LoVo (cell line): Measurements from ENCODE around the gene CD8B.
"Not testable (repeated sequence)": the region's sequence is repeated elsewhere in the genome, so short reads cannot be mapped to it uniquely, and the experiment has no call there.

Experiments
- DNase-seq: peaks from one replicate; pipeline ENCODE4 v3.0.0-alpha.2; 2016; ENCODE audit warnings: low spot score

Gene CD8B

GRCh38 chr2:86861628-86862379 lies at the start of gene CD8B:
Gene CD8B (minus strand): TSS chr2:86861886. CDS start chr2:86861865, 21 bp downstream.
- DNase-seq = not testable (repeated sequence)

- DNase-seq = not testable (repeated sequence)
These were observed 44.2 kb upstream of the CD8B start for GRCh38 chr2:86905868-86906267.

- DNase-seq = not testable (repeated sequence)
These were observed 39.0 kb upstream of the CD8B start for GRCh38 chr2:86900687-86901086.

GRCh38 chr2:86886026-86886425 lies 24.3 kb upstream of the CD8B start:
- not testable (repeated sequence) for DNase-seq

GRCh38 chr2:86882865-86883264 lies 21.2 kb upstream of the CD8B start:
- not testable (repeated sequence) for DNase-seq

- not testable (repeated sequence) for DNase-seq
These were observed 20.5 kb upstream of the CD8B start for GRCh38 chr2:86882118-86882665.

GRCh38 chr2:86878986-86879385 lies 17.3 kb upstream of the CD8B start:
- DNase-seq = not testable (repeated sequence)

GRCh38 chr2:86870941-86871340 lies 9.3 kb upstream of the CD8B start:
- not testable (repeated sequence) for DNase-seq

GRCh38 chr2:86868895-86869468 lies 7.3 kb upstream of the CD8B start:
- not testable (repeated sequence) for DNase-seq

- not testable (repeated sequence) for DNase-seq
These were observed 656 bp upstream of the CD8B start for GRCh38 chr2:86862380-86862703.

- DNase-seq = not testable (repeated sequence)
These were observed 511 bp downstream of the CD8B start for GRCh38 chr2:86861175-86861574.

GRCh38 chr2:86860573-86860972 lies 1.1 kb downstream of the CD8B start:
- DNase-seq = not testable (repeated sequence)

GRCh38 chr2:86857688-86858087 lies 4.0 kb downstream of the CD8B start:
- DNase-seq = not testable (repeated sequence)

- not testable (repeated sequence) for DNase-seq
These were observed 5.2 kb downstream of the CD8B start for GRCh38 chr2:86856498-86856897.

- not testable (repeated sequence) for DNase-seq
These were observed 5.7 kb downstream of the CD8B start for GRCh38 chr2:86855981-86856380.

- not testable (repeated sequence) for DNase-seq
These were observed 10.1 kb downstream of the CD8B start for GRCh38 chr2:86851581-86851980.

- not testable (repeated sequence) for DNase-seq
These were observed 19.0 kb downstream of the CD8B start for GRCh38 chr2:86842607-86843234.

- not testable (repeated sequence) for DNase-seq
These were observed 20.4 kb downstream of the CD8B start for GRCh38 chr2:86841330-86841729.

- not testable (repeated sequence) for DNase-seq
These were observed 21.7 kb downstream of the CD8B start for GRCh38 chr2:86839871-86840548.

GRCh38 chr2:86839455-86839854 lies 22.2 kb downstream of the CD8B start:
- not testable (repeated sequence) for DNase-seq

GRCh38 chr2:86837714-86838113 lies 24.0 kb downstream of the CD8B start:
- DNase-seq = not testable (repeated sequence)
